ENCODE results near the gene LYVE1. TPM values are rescaled to one million over a fixed set of nuclear protein-coding genes. Genes with fewer than 3 reads are reported as not detected.

Gene LYVE1
- total RNA-seq, 4 donors from 2014 or later: 0.42 to 66.8 (median 21.6) TPM

GRCh38 chr11:10592331-10592730 lies 23.9 kb upstream of the LYVE1 start:
- 7 to 18% methylated on average over 2 of the region's 2 CpGs for WGBS, 2 donors
- peak overlapping the region; percentile 81 to 91 (median 83) for H3K27ac ChIP-seq
- TF ChIP-seq POLR2A (IDR thresholded peaks at IDR 0.05) (no peak), CTCF (IDR thresholded peaks at IDR 0.05) (no peak)
- H3K9me3 ChIP-seq: no peaks in the 10 kb centered on the region
- H3K4me1 ChIP-seq: peaks cover 6 to 81% (median 26%) of the 10 kb centered on the region in 3 donors
- intact Hi-C loops (cut with DNase I): no loop called here
- DNase-seq: no peak
- no peaks in the 10 kb centered on the region for H3K27me3 ChIP-seq
- no peaks in the 10 kb centered on the region for H3K36me3 ChIP-seq
- no peak overlapping the region for H3K4me3 ChIP-seq

GRCh38 chr11:10591741-10592140 lies 23.3 kb upstream of the LYVE1 start:
- Histone ChIP-seq H3K36me3 (no peaks in the 10 kb centered on the region), H3K9me3 (no peaks in the 10 kb centered on the region), H3K4me1 (peaks cover 6 to 82% (median 31%) of the 10 kb centered on the region in 3 donors), H3K27me3 (no peaks in the 10 kb centered on the region), H3K27ac (peak overlapping the region; percentile 81 to 91 (median 83)), H3K4me3 (no peak overlapping the region)
- no peak for DNase-seq
- WGBS, 2 donors: 54 to 74% methylated on average over 2 of the region's 2 CpGs
- TF ChIP-seq POLR2A (IDR thresholded peaks at IDR 0.05) (no peak), CTCF (IDR thresholded peaks at IDR 0.05) (no peak)
- intact Hi-C loops (cut with DNase I): no loop called here

GRCh38 chr11:10590218-10590915 lies 21.9 kb upstream of the LYVE1 start:
- peak overlapping the region; percentile 81 to 91 (median 83) for H3K27ac ChIP-seq
- TF ChIP-seq POLR2A (IDR thresholded peaks at IDR 0.05) (no peak), CTCF (IDR thresholded peaks at IDR 0.05) (no peak)
- intact Hi-C loops (cut with DNase I): no loop called here
- no peak for DNase-seq
- no peaks in the 10 kb centered on the region for H3K27me3 ChIP-seq
- WGBS, 2 donors: 55 to 70% methylated on average over 2 of the region's 2 CpGs
- no peaks in the 10 kb centered on the region for H3K9me3 ChIP-seq
- no peaks in the 10 kb centered on the region for H3K36me3 ChIP-seq
- H3K4me3 ChIP-seq: no peak overlapping the region
- H3K4me1 ChIP-seq: peaks cover 6 to 92% (median 34%) of the 10 kb centered on the region in 3 donors

- DNase-seq: no peak
Observed at GRCh38 chr11:10588904-10589303, 20.4 kb upstream of the LYVE1 start.

More at GRCh38 chr11:10588904-10589303, 20.4 kb upstream of the LYVE1 start:
- 58 to 75% methylated on average over 2 of the region's 2 CpGs for WGBS, 2 donors
- intact Hi-C loops (cut with DNase I): no loop called here
- H3K9me3 ChIP-seq: no peaks in the 10 kb centered on the region
- H3K4me1 ChIP-seq: peaks cover 6 to 94% (median 33%) of the 10 kb centered on the region in 3 donors
- no peaks in the 10 kb centered on the region for H3K36me3 ChIP-seq
- H3K27ac ChIP-seq: peak overlapping the region; percentile 47 to 91 (median 74)
- H3K4me3 ChIP-seq: no peak overlapping the region
- TF ChIP-seq CTCF (IDR thresholded peaks at IDR 0.05) (no peak), POLR2A (IDR thresholded peaks at IDR 0.05) (no peak)
- no peaks in the 10 kb centered on the region for H3K27me3 ChIP-seq

Data from esophagus squamous epithelium (tissue), 5 donors.